PFSK-1 (cell line): ENCODE measurements around the gene RHOH.

Source experiments
- FOXP2 ChIP-seq: optimal IDR thresholded peaks from 2 replicates; pipeline ENCODE3; 2011; ENCODE audit warnings: borderline replicate concordance, control low read depth, inconsistent platforms; ENCODE audit not compliant: insufficient read depth; ENCODE audit errors: extremely low read length, extremely low read depth
- POLR2AphosphoS5 ChIP-seq: IDR thresholded peaks from 2 replicates; pipeline ENCODE4 v1.6.1; 2012; ENCODE audit warnings: low read depth, mild to moderate bottlenecking, control low read depth, low read length, moderate library complexity
- REST ChIP-seq, 2 experiments: IDR thresholded peaks; 2 replicates each; pipeline versions ENCODE4 v1.6.1 to v1.8.0; 2011 to 2012; ENCODE audit warnings: low read depth in 2 of 2, low read length in 2 of 2, control low read depth in 1 of 2, inconsistent platforms in 1 of 2, mild to moderate bottlenecking in 1 of 2, moderate library complexity in 1 of 2; ENCODE audit not compliant: insufficient read depth in 1 of 2
- SIN3A ChIP-seq: IDR thresholded peaks from 2 replicates; pipeline ENCODE4 v1.6.1; 2012; ENCODE audit warnings: mild to moderate bottlenecking, low read length, moderate library complexity, borderline replicate concordance; ENCODE audit not compliant: insufficient read depth
- TAF1 ChIP-seq: IDR thresholded peaks from 2 replicates; pipeline ENCODE4 v1.6.1; 2012; ENCODE audit warnings: low read length, control low read depth, borderline replicate concordance; ENCODE audit not compliant: insufficient read depth

RHOH gene

GRCh38 chr4:40275065-40275730 is 78.4 kb downstream of the RHOH start:
- TF ChIP-seq FOXP2 (no peak), POLR2AphosphoS5 (no peak), SIN3A (no peak), REST (IDR thresholded peaks at IDR 0.05; ENCODE audit: insufficient read depth in 1 of 2, low read depth in 2 of 2, low read length in 2 of 2) (no peak), TAF1 (no peak)

GRCh38 chr4:40276546-40276945 is 79.7 kb downstream of the RHOH start:
- TF ChIP-seq POLR2AphosphoS5 (no peak), REST (IDR thresholded peaks at IDR 0.05; ENCODE audit: insufficient read depth in 1 of 2, low read depth in 2 of 2, low read length in 2 of 2) (no peak), FOXP2 (no peak), TAF1 (no peak), SIN3A (no peak)

GRCh38 chr4:40280586-40280985 is 83.8 kb downstream of the RHOH start:
- TF ChIP-seq REST (IDR thresholded peaks at IDR 0.05; ENCODE audit: insufficient read depth in 1 of 2, low read depth in 2 of 2, low read length in 2 of 2) (no peak), SIN3A (no peak), TAF1 (no peak), FOXP2 (no peak), POLR2AphosphoS5 (no peak)

GRCh38 chr4:40281099-40281498 is 84.3 kb downstream of the RHOH start:
- TF ChIP-seq POLR2AphosphoS5 (no peak), REST (IDR thresholded peaks at IDR 0.05; ENCODE audit: insufficient read depth in 1 of 2, low read depth in 2 of 2, low read length in 2 of 2) (no peak), FOXP2 (no peak), TAF1 (no peak), SIN3A (no peak)
